Karpas-422 (cell line): ENCODE measurements around the gene ODAD4. TPM values are rescaled to one million over a fixed set of nuclear protein-coding genes. Genes with fewer than 3 reads are reported as not detected.
A peak's percentile ranks its signal among the peaks of the same experiment; 100 is the strongest.
"Not testable (repeated sequence)": the region's sequence is repeated elsewhere in the genome, so short reads cannot be mapped to it uniquely, and the experiment has no call there.

Source experiments
- DNase-seq: peaks from one replicate; pipeline ENCODE4 v3.0.0-alpha.2; 2015
- H2AFZ ChIP-seq: fragments of 200-600 bp; sonication (generic); 2 replicates; pipeline ENCODE4 v1.6.1; 2014; ENCODE audit warnings: antibody characterized with exemption, low read length, mixed read lengths
- H3K27ac ChIP-seq: fragments of 200-600 bp; sonication (generic); 2 replicates; pipeline ENCODE4 v1.5.1; 2014; ENCODE audit warnings: mild to moderate bottlenecking, low read length, moderate library complexity
- H3K27me3 ChIP-seq: fragments of 200-600 bp; sonication (generic); 2 replicates; pipeline ENCODE4 v1.6.1; 2014; ENCODE audit warnings: low read length, mixed read lengths
- H3K36me3 ChIP-seq: fragments of 200-600 bp; sonication (generic); 2 replicates; pipeline ENCODE4 v1.6.1; 2014; ENCODE audit warnings: low read length, mixed read lengths; ENCODE audit not compliant: insufficient read depth
- H3K4me1 ChIP-seq: fragments of 200-600 bp; sonication (generic); 2 replicates; pipeline ENCODE4 v1.6.1; 2014; ENCODE audit warnings: mild to moderate bottlenecking, low read length, mixed read lengths
- H3K4me2 ChIP-seq: fragments of 200-600 bp; sonication (generic); 2 replicates; pipeline ENCODE4 v1.6.1; 2014; ENCODE audit warnings: low read length, low read depth, mild to moderate bottlenecking; ENCODE audit not compliant: poor library complexity, severe bottlenecking
- H3K4me3 ChIP-seq: fragments of 200-600 bp; sonication (generic); 2 replicates; pipeline ENCODE4 v1.5.1; 2014; ENCODE audit warnings: mild to moderate bottlenecking, antibody characterized with exemption, low read length, mixed read lengths
- H3K79me2 ChIP-seq: fragments of 200-600 bp; sonication (generic); 2 replicates; pipeline ENCODE4 v1.6.1; 2014; ENCODE audit warnings: mild to moderate bottlenecking, low read length, mixed read lengths
- H3K9ac ChIP-seq: fragments of 200-600 bp; sonication (generic); 2 replicates; pipeline ENCODE4 v1.6.0; 2014; ENCODE audit warnings: low read length
- H3K9me2 ChIP-seq: fragments of 200-600 bp; sonication (generic), shearing (Covaris generic); replicated peaks from 2 replicates; pipeline ENCODE4 v1.6.0; 2014; ENCODE audit warnings: mild to moderate bottlenecking, low read length, moderate library complexity; ENCODE audit not compliant: insufficient read depth
- H3K9me3 ChIP-seq: fragments of 300-700, 200-600 bp; sonication (generic); 2 replicates; pipeline ENCODE4 v1.6.1; 2014; ENCODE audit warnings: low read length, mixed read lengths
- H4K20me1 ChIP-seq: fragments of 200-600 bp; sonication (generic); 2 replicates; pipeline ENCODE4 v1.6.1; 2014; ENCODE audit warnings: mild to moderate bottlenecking, antibody characterized with exemption, low read length, low read depth; ENCODE audit not compliant: insufficient read depth
- total RNA-seq: library from RNA; depleted of rRNA; stranded (reverse); fragments of >200 nt; shearing (Covaris generic); gene quantifications from 2 replicates; pipeline ENCODE4 v1.2.3, GENCODE V29; 2014; ENCODE audit warnings: low replicate concordance

The ODAD4 gene
- total RNA-seq, 1 experiment from 2014 or later = 0.67 TPM

GRCh38 chr17:42001729-42002128 lies 71.3 kb downstream of the ODAD4 start:
- Histone ChIP-seq H3K4me2 (no peak overlapping the region), H3K27me3 (no peaks in the 10 kb centered on the region), H3K4me3 (no peak overlapping the region), H2AFZ (no peak overlapping the region), H3K36me3 (peaks cover 40% of the 10 kb centered on the region), H3K4me1 (peaks cover 77% of the 10 kb centered on the region), H3K79me2 (peaks cover 66% of the 10 kb centered on the region), H3K27ac (peak overlapping the region; percentile 65), H3K9me3 (no peaks in the 10 kb centered on the region), H3K9me2 (no peaks in the 10 kb centered on the region), H3K9ac (no peak overlapping the region), H4K20me1 (no peaks in the 10 kb centered on the region)
- no peak for DNase-seq

- Histone ChIP-seq H2AFZ (no peak overlapping the region), H3K36me3 (peaks cover 35% of the 10 kb centered on the region), H3K9me3 (no peaks in the 10 kb centered on the region), H3K27ac (peak overlapping the region; percentile 65), H4K20me1 (0 out of 2 replicates have a peak, but pooled peaks cover 2% of the 10 kb centered on the region), H3K4me1 (peaks cover 71% of the 10 kb centered on the region), H3K4me2 (no peak overlapping the region), H3K9ac (no peak overlapping the region), H3K27me3 (no peaks in the 10 kb centered on the region), H3K4me3 (no peak overlapping the region), H3K79me2 (peaks cover 69% of the 10 kb centered on the region), H3K9me2 (no peaks in the 10 kb centered on the region)
- no peak for DNase-seq
Observed at GRCh38 chr17:42002175-42002791, 71.9 kb downstream of the ODAD4 start.

- H3K9me2 ChIP-seq = no peaks in the 10 kb centered on the region
- H3K36me3 ChIP-seq = peaks cover 35% of the 10 kb centered on the region
- DNase-seq = no peak
Observed at GRCh38 chr17:42002792-42003301, 72.4 kb downstream of the ODAD4 start.

GRCh38 chr17:42005166-42005565 lies 74.7 kb downstream of the ODAD4 start:
- Histone ChIP-seq H3K4me3 (no peak overlapping the region), H4K20me1 (peaks cover 11% of the 10 kb centered on the region; the same call in 1 of the 2 replicates), H3K9me2 (no peaks in the 10 kb centered on the region), H2AFZ (no peak overlapping the region), H3K36me3 (peaks cover 34% of the 10 kb centered on the region), H3K4me2 (no peak overlapping the region), H3K79me2 (peaks cover 95% of the 10 kb centered on the region), H3K9ac (no peak overlapping the region), H3K27ac (peak overlapping the region; percentile 65), H3K9me3 (no peaks in the 10 kb centered on the region), H3K4me1 (peaks cover 49% of the 10 kb centered on the region), H3K27me3 (no peaks in the 10 kb centered on the region)
- DNase-seq = no peak

More at GRCh38 chr17:42002792-42003301, 72.4 kb downstream of the ODAD4 start:
- Histone ChIP-seq H2AFZ (no peak overlapping the region), H3K4me1 (peaks cover 66% of the 10 kb centered on the region), H3K9me3 (no peaks in the 10 kb centered on the region), H3K4me3 (no peak overlapping the region), H3K27me3 (no peaks in the 10 kb centered on the region), H3K9ac (no peak overlapping the region), H3K79me2 (peaks cover 75% of the 10 kb centered on the region), H3K4me2 (no peak overlapping the region), H3K27ac (peak overlapping the region; percentile 65), H4K20me1 (0 out of 2 replicates have a peak, but pooled peaks cover 2% of the 10 kb centered on the region)

- no peak overlapping the region for H2AFZ ChIP-seq
- no peaks in the 10 kb centered on the region for H3K9me2 ChIP-seq
- peaks cover 16% of the 10 kb centered on the region; the same call in 1 of the 2 replicates for H4K20me1 ChIP-seq
- H3K36me3 ChIP-seq = no peaks in the 10 kb centered on the region
- H3K4me1 ChIP-seq = peaks cover 16% of the 10 kb centered on the region
- H3K4me2 ChIP-seq = no peak overlapping the region
- H3K4me3 ChIP-seq = no peak overlapping the region
- no peak overlapping the region for H3K9ac ChIP-seq
- H3K9me3 ChIP-seq = no peaks in the 10 kb centered on the region
- H3K79me2 ChIP-seq = peaks cover 96% of the 10 kb centered on the region
- H3K27ac ChIP-seq = peak overlapping the region; percentile 14; the same call in 1 of the 2 replicates
- DNase-seq = peak; percentile 60
- no peaks in the 10 kb centered on the region for H3K27me3 ChIP-seq
Observed at GRCh38 chr17:42009170-42009569, 78.8 kb downstream of the ODAD4 start.

GRCh38 chr17:42010266-42010680 lies 79.9 kb downstream of the ODAD4 start:
- H3K4me2 ChIP-seq, H3K9ac ChIP-seq, H3K9me3 ChIP-seq, DNase-seq, H3K4me3 ChIP-seq, H3K27me3 ChIP-seq, H3K9me2 ChIP-seq, H3K27ac ChIP-seq, H3K36me3 ChIP-seq, H2AFZ ChIP-seq: not testable (repeated sequence)
- Histone ChIP-seq H4K20me1 (peaks cover 16% of the 10 kb centered on the region; the same call in 1 of the 2 replicates), H3K79me2 (peaks cover 96% of the 10 kb centered on the region), H3K4me1 (peaks cover 14% of the 10 kb centered on the region)

- peak; percentile 58 for DNase-seq
- no peaks in the 10 kb centered on the region for H3K9me2 ChIP-seq
- H3K27ac ChIP-seq = no peak overlapping the region; the same call in 1 of the 2 replicates
- H3K4me1 ChIP-seq = peaks cover 18% of the 10 kb centered on the region
- no peak overlapping the region for H3K9ac ChIP-seq
- no peak overlapping the region for H3K4me2 ChIP-seq
- H3K36me3 ChIP-seq = peaks cover 3% of the 10 kb centered on the region; the same call in 1 of the 2 replicates
- H3K9me3 ChIP-seq = no peaks in the 10 kb centered on the region
- H2AFZ ChIP-seq = no peak overlapping the region
- no peak overlapping the region for H3K4me3 ChIP-seq
- peaks cover 96% of the 10 kb centered on the region for H3K79me2 ChIP-seq
- H3K27me3 ChIP-seq = no peaks in the 10 kb centered on the region
- peaks cover 16% of the 10 kb centered on the region; the same call in 1 of the 2 replicates for H4K20me1 ChIP-seq
Observed at GRCh38 chr17:42010898-42011516, 80.6 kb downstream of the ODAD4 start.

GRCh38 chr17:42012363-42012762 lies 81.9 kb downstream of the ODAD4 start:
- H3K36me3 ChIP-seq, DNase-seq, H3K9me2 ChIP-seq, H2AFZ ChIP-seq, H3K4me2 ChIP-seq, H3K4me3 ChIP-seq, H3K27ac ChIP-seq, H3K9me3 ChIP-seq, H3K27me3 ChIP-seq, H3K9ac ChIP-seq: not testable (repeated sequence)
- Histone ChIP-seq H3K4me1 (peaks cover 20% of the 10 kb centered on the region), H4K20me1 (peaks cover 14% of the 10 kb centered on the region; the same call in 1 of the 2 replicates), H3K79me2 (peaks cover 95% of the 10 kb centered on the region)
